ENCODE results near the gene FAM161B.
"Not testable (repeated sequence)": the region's sequence is repeated elsewhere in the genome, so short reads cannot be mapped to it uniquely, and the experiment has no call there.

Gene FAM161B

DNA sequence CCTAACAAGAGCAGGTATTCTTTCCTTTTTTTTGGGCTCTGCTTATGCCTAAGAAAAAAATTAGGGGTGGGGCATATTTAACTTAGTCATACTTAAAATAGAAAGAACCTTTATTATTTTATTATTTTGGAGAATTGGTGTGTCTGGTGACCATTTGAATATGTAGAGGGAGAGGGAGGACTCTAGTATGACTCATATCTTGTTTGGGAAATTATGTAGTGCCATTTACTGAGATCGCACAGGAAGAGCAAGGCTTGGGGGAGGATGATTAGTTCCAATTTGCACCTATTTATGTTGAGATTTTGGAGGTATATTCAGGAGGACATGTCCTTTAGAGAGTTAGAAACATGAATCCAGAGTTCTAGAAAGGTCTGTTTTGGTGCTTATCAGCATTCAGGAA lies 53.4 kb downstream of the FAM161B start:
- ChIA-PET POLR2A (interaction anchor here (0.9 kb wide), 1 partner anchor 45 kb away, joined by 4 read pairs; the partner anchor contains the start of gene PTGR2), CTCF (interaction anchor here (1.0 to 1.8 kb wide), 3 partner anchors 10 to 168 kb away, joined by 3 to 6 read pairs (median 4); partner anchors contain the start of gene ZNF410)
- DNase-seq (ENCODE audit: extremely low spot score), result no peak
- TF ChIP-seq, protein P1, sequence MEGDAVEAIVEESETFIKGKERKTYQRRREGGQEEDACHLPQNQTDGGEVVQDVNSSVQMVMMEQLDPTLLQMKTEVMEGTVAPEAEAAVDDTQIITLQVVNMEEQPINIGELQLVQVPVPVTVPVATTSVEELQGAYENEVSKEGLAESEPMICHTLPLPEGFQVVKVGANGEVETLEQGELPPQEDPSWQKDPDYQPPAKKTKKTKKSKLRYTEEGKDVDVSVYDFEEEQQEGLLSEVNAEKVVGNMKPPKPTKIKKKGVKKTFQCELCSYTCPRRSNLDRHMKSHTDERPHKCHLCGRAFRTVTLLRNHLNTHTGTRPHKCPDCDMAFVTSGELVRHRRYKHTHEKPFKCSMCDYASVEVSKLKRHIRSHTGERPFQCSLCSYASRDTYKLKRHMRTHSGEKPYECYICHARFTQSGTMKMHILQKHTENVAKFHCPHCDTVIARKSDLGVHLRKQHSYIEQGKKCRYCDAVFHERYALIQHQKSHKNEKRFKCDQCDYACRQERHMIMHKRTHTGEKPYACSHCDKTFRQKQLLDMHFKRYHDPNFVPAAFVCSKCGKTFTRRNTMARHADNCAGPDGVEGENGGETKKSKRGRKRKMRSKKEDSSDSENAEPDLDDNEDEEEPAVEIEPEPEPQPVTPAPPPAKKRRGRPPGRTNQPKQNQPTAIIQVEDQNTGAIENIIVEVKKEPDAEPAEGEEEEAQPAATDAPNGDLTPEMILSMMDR (IDR thresholded peaks at IDR 0.05; ENCODE audit: control extremely low read depth, extremely low read depth, low read depth, missing control alignments), result no peak

DNA sequence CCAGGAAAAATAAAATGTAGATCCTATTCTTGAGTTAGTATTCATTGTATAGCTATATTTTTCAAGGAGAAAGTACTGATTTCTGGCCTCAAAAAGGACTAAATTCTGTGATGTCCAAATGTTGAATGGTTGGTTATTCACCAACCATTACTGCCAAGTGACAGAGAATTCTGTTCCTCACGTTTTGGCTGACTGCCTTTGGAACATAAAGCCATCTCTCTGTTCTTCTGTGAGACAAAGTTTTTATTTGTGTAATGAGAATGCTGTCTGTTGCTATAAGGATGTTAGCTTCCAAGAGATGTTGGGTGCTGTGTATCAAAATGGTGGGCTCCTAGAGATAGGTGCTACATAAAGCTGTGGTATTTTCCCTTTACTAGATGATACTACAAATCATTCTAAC lies 54.0 kb downstream of the FAM161B start:
- ChIA-PET POLR2A (no interaction called here), CTCF (interaction anchor here (0.7 to 1.9 kb wide), 6 partner anchors 9 to 168 kb away, joined by 3 to 6 read pairs (median 4); partner anchors contain the start of gene ZNF410)
- TF ChIP-seq, protein P1 (IDR thresholded peaks at IDR 0.05; ENCODE audit: control extremely low read depth, extremely low read depth, low read depth, missing control alignments), result no peak
- no peak for DNase-seq (ENCODE audit: extremely low spot score)

DNA sequence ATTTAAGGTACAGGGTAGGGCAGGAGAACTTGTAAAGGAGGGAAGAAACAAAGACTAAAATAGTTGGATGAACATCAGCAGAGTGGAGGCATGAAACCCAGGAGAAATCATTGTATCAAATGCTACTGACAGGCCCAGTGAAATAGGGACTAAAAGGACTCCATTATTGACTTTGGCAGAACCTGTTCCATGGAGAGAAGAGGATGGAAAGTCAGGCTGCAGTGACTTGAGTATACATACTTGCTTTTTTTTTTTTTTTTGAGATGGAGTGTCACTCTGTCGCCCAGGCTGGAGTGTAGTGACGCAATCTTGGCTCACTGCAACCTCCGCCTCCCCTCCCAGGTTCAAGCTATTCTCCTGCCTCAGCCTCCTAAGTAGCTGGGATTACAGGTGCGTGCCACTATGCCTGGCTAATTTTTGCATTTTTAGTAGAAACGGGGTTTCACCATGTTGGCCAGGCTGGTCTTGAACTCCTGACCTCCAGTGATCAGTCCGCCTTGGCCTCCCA lies 55.7 kb downstream of the FAM161B start:
- CTCF ChIA-PET, result interaction anchor here (1.2 to 1.9 kb wide), 2 partner anchors 12 to 19 kb away, joined by 3 to 4 read pairs; no protein-coding TSS in a partner anchor
- DNase-seq (ENCODE audit: extremely low spot score); POLR2A ChIA-PET: not testable (repeated sequence)

DNA sequence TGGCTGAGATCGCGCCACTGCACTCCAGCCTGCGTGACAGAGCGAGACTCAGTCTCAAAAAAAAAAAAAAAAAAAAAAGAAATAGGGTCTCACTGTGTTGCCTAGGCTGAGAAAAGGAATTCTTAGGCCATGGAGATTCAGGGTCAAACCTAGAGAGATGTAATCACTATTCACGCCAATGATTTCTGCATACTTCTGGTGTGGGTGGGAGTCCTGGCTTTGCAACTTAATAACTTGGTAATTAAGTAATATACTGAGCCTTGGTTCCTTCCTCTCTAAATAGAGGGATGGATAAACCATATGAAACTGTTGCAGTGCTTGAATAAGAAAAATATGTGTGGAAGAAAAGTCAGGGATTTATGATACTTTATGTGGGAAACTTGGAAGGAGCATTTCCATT lies 60.5 kb downstream of the FAM161B start:
- CTCF ChIA-PET, result interaction anchor here (1.1 kb wide), 1 partner anchor 160 kb away, joined by 3 read pairs; no protein-coding TSS in a partner anchor
- no peak for DNase-seq (ENCODE audit: extremely low spot score)
- POLR2A ChIA-PET, result no interaction called here
- TF ChIP-seq, protein P1 (IDR thresholded peaks at IDR 0.05; ENCODE audit: control extremely low read depth, extremely low read depth, low read depth, missing control alignments), result no peak

DNA sequence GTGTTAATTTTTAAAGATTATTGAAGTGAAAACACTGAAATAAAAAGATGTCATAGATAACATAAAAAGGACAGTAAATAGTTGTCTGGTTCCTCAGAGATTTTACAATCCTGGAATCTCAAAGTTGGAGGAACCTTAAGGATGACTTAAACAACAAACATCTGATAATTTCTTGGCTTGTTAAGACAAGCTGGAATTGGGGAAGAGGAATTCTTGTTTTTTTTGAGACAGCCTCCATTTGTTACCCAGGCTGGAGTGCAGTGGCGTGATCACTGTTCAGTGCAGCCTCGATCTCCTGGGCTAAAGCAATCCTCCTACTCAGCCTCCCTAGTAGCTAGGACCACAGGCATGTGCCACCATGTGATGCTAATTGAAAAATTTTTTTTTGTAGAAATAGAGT lies 60.9 kb downstream of the FAM161B start:
- POLR2A ChIA-PET, result no interaction called here
- no peak for DNase-seq (ENCODE audit: extremely low spot score)
- CTCF ChIA-PET, result interaction anchor here (1.1 kb wide), 2 partner anchors 11 to 159 kb away, joined by 3 read pairs; no protein-coding TSS in a partner anchor
- TF ChIP-seq, protein P1 (IDR thresholded peaks at IDR 0.05; ENCODE audit: control extremely low read depth, extremely low read depth, low read depth, missing control alignments), result no peak

DNA sequence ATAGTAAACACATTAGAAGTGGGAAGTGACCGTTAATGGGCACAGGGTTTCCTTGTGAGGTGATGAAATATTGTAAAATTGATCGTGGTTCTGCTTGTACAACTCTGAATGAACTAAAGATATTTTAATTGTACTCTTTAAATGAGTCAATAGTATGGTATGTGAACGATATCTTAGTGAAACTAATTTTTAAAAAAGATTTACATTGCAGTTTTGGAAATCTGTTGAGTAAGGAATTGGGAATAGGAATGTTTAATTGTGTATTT lies 61.5 kb downstream of the FAM161B start:
- CTCF ChIA-PET, result interaction anchor here (1.1 kb wide), 2 partner anchors 11 to 159 kb away, joined by 3 read pairs; no protein-coding TSS in a partner anchor
- no peak for DNase-seq (ENCODE audit: extremely low spot score)
- POLR2A ChIA-PET, result no interaction called here
- TF ChIP-seq, protein P1 (IDR thresholded peaks at IDR 0.05; ENCODE audit: control extremely low read depth, extremely low read depth, low read depth, missing control alignments), result no peak

DNA sequence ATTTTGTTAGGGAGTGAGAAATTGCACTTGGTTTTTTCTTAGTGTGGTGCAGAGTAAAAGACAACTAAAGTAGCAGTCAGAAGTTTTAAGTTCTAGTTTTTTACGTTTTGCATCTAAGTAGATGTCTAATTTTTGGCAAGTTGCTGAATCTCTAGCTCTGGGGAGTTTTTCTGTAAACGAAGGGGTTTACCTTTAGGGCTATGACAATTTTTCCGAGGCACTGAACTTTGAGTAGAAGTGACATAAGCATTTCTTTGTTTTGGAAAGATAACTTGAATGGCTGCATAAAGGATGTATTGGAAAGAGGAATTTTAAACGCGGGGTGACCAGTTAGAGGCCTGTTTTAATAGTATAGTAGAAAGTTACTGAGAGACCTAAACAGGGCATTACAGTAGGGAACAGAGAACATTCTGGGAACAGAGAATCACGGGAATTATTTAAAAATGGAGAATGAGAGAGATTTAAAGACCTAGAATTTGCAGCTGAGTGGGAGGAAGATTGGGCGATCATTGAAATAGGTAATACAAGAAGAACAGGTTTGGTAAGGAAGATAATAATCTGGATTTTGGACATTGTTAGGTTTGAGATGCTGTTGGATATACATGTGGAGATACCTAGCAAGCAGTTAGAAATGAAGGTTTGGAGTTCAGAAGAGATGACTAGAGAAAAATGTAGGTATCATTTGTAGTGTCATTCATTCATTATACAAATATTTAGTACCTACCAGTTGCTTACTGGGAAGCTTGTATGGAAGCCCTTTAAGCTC lies 62.0 kb downstream of the FAM161B start:
- ChIA-PET POLR2A (no interaction called here), CTCF (interaction anchor here (1.1 kb wide), 2 partner anchors 12 to 158 kb away, joined by 3 read pairs; no protein-coding TSS in a partner anchor)
- TF ChIP-seq, protein P1 (IDR thresholded peaks at IDR 0.05; ENCODE audit: control extremely low read depth, extremely low read depth, low read depth, missing control alignments), result no peak
- no peak for DNase-seq (ENCODE audit: extremely low spot score)
